AG10803 (cell line): ENCODE data around the gene EPHB2.

Source experiments
- DNase-seq: peaks from one replicate; pipeline ENCODE4 v3.0.0; 2010; ENCODE audit warnings: low read depth
- H3K4me3 ChIP-seq: 2 replicates; pipeline ENCODE4 v1.5.1; 2011; ENCODE audit warnings: mild to moderate bottlenecking, low read length, control low read depth
- TF ChIP-seq, protein P1 (sequence below): conservative IDR thresholded peaks from 2 replicates; pipeline ENCODE4 v1.5.1; 2011; ENCODE audit warnings: mild to moderate bottlenecking, low read length, control low read depth, inconsistent platforms

The EPHB2 gene

DNA sequence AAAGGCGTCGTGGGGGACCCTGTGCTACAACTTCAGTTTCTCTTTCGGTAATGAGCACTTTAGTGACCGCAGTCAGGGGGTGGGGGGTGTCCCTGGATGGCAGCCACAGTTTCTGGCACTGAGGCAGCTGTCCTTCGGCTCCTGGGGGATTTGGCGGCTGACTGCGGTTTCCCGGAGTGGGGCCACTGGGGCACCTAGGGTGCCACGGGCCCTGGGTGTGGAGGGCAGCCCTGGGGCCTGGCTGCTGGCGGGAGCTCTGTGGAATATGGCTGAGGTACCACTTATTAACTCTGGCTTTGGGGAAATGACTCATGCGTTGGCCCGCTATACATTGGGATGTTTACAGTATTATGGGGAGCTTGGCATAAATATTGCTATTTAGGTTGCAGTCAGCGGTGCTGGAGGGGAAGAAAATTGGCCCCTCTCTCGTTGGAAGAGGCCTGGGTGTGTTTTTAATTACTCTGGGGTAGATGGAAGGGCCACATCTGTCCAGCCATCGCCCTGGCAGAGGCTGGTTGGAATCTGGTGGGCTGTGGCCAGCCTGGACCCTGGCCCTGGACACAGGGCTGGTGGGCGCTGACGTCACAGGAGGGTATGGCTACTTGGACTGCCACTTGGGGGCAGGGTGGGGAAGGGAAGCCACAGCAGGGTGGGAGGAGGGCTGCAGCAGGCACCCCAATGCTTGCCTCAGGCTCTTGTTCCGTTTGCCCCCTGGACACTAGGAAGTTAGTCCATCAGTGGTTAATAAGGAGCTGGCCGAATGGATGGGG, 2.0 kb downstream of the EPHB2 start:
- H3K4me3 ChIP-seq, result no peak overlapping the region
- TF ChIP-seq, protein P1, sequence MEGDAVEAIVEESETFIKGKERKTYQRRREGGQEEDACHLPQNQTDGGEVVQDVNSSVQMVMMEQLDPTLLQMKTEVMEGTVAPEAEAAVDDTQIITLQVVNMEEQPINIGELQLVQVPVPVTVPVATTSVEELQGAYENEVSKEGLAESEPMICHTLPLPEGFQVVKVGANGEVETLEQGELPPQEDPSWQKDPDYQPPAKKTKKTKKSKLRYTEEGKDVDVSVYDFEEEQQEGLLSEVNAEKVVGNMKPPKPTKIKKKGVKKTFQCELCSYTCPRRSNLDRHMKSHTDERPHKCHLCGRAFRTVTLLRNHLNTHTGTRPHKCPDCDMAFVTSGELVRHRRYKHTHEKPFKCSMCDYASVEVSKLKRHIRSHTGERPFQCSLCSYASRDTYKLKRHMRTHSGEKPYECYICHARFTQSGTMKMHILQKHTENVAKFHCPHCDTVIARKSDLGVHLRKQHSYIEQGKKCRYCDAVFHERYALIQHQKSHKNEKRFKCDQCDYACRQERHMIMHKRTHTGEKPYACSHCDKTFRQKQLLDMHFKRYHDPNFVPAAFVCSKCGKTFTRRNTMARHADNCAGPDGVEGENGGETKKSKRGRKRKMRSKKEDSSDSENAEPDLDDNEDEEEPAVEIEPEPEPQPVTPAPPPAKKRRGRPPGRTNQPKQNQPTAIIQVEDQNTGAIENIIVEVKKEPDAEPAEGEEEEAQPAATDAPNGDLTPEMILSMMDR, result no peak
- no peak for DNase-seq

- TF ChIP-seq, protein P1, result no peak
- no peak overlapping the region for H3K4me3 ChIP-seq
- DNase-seq, result no peak
Observed at GRCh38 chr1:22714455-22714854, 3.8 kb downstream of the EPHB2 start.

GRCh38 chr1:22717037-22717760, 6.6 kb downstream of the EPHB2 start:
- DNase-seq, result no peak
- H3K4me3 ChIP-seq, result no peak overlapping the region
- TF ChIP-seq, protein P1, result no peak

DNA sequence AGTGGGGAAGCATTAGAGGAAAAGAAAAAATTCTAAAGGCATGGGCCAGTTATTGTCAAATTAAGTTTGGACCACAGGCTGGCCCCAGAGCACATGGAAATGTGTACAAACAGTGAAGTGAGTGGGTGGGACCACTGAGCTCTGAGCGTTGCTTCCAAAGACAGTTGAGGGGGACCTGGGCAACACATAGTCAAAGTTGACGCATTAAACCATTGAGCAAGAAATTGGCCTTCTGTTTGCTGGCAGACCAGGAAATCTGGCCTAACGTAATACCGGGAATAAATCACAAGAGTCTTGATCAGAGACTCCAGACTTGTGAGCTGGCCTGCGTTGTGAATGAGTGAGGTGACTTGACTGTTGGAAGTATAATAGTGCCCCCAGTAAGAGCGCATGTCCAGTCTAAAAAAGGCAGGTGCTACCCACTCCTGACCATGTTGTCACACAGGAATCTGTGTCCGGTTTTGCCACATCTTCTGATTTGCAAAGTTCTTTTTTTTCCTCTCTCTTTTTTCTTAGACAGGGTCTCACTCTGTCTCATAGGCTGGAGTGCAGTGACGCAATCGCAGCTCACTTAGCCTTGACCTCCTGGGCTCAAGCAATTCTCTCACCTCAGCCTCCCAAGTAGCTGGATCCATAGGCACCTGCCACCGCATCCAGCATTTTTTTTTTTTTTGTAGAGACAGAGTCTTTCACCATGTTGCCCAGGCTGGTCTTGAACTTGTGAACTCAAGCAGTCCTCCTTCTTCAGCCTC, 10.7 kb downstream of the EPHB2 start:
- TF ChIP-seq, protein P1, result no peak
- H3K4me3 ChIP-seq, result no peak overlapping the region
- peak; percentile 15 for DNase-seq

- TF ChIP-seq, protein P1, result no peak
Observed at GRCh38 chr1:22722901-22723550, 12.4 kb downstream of the EPHB2 start.

GRCh38 chr1:22727873-22728272, 17.2 kb downstream of the EPHB2 start:
- DNase-seq, result no peak
- no peak overlapping the region for H3K4me3 ChIP-seq
- TF ChIP-seq, protein P1, result no peak

More at GRCh38 chr1:22722901-22723550, 12.4 kb downstream of the EPHB2 start:
- DNase-seq, result no peak
- no peak overlapping the region for H3K4me3 ChIP-seq
